PC-9 (cell line): ENCODE data around the gene CTNNA3. TPM values are rescaled to one million over a fixed set of nuclear protein-coding genes. Genes with fewer than 3 reads are reported as not detected.
"Not testable (repeated sequence)": the region's sequence is repeated elsewhere in the genome, so short reads cannot be mapped to it uniquely, and the experiment has no call there.

ENCODE experiments used
- BruUV-seq: library from RNA; stranded (reverse); fragments of 400-500 nt; replicated peaks from 2 replicates; lab custom pipeline; 2021; lab: Mats Ljungman, UMichigan
- CTCF ChIA-PET: fragments of 300-600 bp; sonication (Branson Sonifier 250); formaldehyde crosslinking; loops from one replicate; lab custom pipeline; 2022; ENCODE audit warnings: antibody characterized with exemption; lab: Charles Lee
- POLR2A ChIA-PET: fragments of 300-600 bp; sonication (Branson Sonifier 250); formaldehyde crosslinking; loops from one replicate; lab custom pipeline; 2022; ENCODE audit warnings: antibody characterized with exemption; ENCODE audit not compliant: unreplicated experiment; lab: Charles Lee
- DNase-seq, 2 experiments: peaks; one replicate each; pipeline versions ENCODE4 v3.0.0 to v3.0.0-alpha.2; 2015 to 2022; ENCODE audit warnings: mixed read lengths in 1 of 2
- H2AFZ ChIP-seq: fragments of 200-600 bp; sonication (generic); 2 replicates; pipeline ENCODE4 v1.8.1; 2017; ENCODE audit warnings: antibody characterized with exemption
- H3F3A ChIP-seq: fragments of 200-600 bp; sonication (generic); 2 replicates; pipeline ENCODE4 v1.8.1; 2017; ENCODE audit warnings: antibody characterized with exemption, mild to moderate bottlenecking, low read depth; ENCODE audit not compliant: insufficient read depth
- H3K27ac ChIP-seq: fragments of 200-600 bp; sonication (generic); 2 replicates; pipeline ENCODE4 v1.6.1; 2016; ENCODE audit warnings: mixed run types
- H3K27me3 ChIP-seq: fragments of 200-600 bp; sonication (generic); 2 replicates; pipeline ENCODE4 v1.6.1; 2016; ENCODE audit warnings: low read depth, mixed run types; ENCODE audit not compliant: insufficient read depth
- H3K36me3 ChIP-seq: fragments of 200-600 bp; sonication (generic); 2 replicates; pipeline ENCODE4 v1.6.1; 2016; ENCODE audit warnings: low read depth, mixed run types
- H3K4me1 ChIP-seq: fragments of 200-600 bp; sonication (generic); replicated peaks from 2 replicates; pipeline ENCODE4 v1.6.1; 2016; ENCODE audit warnings: mixed run types; ENCODE audit not compliant: insufficient read depth
- H3K4me2 ChIP-seq: fragments of 200-600 bp; sonication (generic); 2 replicates; pipeline ENCODE4 v1.6.1; 2017; ENCODE audit warnings: mixed run types
- H3K4me3 ChIP-seq: fragments of 200-600 bp; sonication (generic); 2 replicates; pipeline ENCODE4 v1.6.1; 2016; ENCODE audit warnings: mixed run types
- H3K79me2 ChIP-seq: fragments of 200-600 bp; sonication (generic); 2 replicates; pipeline ENCODE4 v1.6.1; 2017; ENCODE audit warnings: low read depth, mixed run types
- H3K9me2 ChIP-seq: fragments of 200-600 bp; sonication (generic); 2 replicates; pipeline ENCODE4 v1.8.1; 2017; ENCODE audit warnings: mild to moderate bottlenecking; ENCODE audit not compliant: insufficient read depth
- H3K9me3 ChIP-seq: fragments of 200-600 bp; sonication (generic); 2 replicates; pipeline ENCODE4 v1.8.1; 2016; ENCODE audit warnings: low read depth; ENCODE audit not compliant: insufficient read depth
- H4K20me1 ChIP-seq: fragments of 200-600 bp; sonication (generic); 2 replicates; pipeline ENCODE4 v1.8.1; 2017; ENCODE audit not compliant: insufficient read depth
- CTCF ChIP-seq: fragments of 200-600 bp; sonication (generic); conservative IDR thresholded peaks from 2 replicates; pipeline ENCODE4 v1.6.1; 2017; ENCODE audit warnings: mixed run types, antibody characterized with exemption, mild to moderate bottlenecking, moderate library complexity
- EZH2 ChIP-seq: fragments of 200-600 bp; sonication (generic); IDR thresholded peaks from 2 replicates; pipeline ENCODE4 v1.8.0; 2017; ENCODE audit warnings: antibody characterized with exemption, low read depth
- intact Hi-C: fragments of 100-400 bp; cut with micrococcal nuclease; formaldehyde crosslinking; loops from one replicate; pipeline ENCODE4 v1.10.0; 2022; ENCODE audit not compliant: unreplicated experiment
- total RNA-seq: library from RNA; stranded (reverse); gene quantifications from 2 replicates; pipeline ENCODE4 v1.2.3, GENCODE V29; 2021

CTNNA3 gene
- total RNA-seq, 1 experiment from 2014 or later = not detected

DNA sequence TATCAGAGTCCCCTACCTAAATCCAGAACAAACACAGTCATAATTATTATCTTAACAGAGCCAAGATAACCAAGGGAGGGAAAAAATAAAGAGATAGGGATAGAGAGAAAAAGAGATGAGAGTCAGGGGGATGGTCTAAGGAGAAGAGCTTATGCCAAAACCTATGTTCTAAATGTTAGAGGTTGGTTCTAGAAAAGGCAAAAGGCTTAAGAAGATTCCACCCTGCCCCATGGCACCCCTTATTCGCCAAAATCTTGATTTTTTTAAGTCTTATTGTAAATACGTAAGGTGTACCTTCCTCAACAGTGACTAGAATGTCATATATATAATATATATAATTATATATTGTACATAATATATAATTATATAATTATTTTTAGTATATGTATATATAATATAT, 29.6 kb upstream of the CTNNA3 start:
- H3K4me2 ChIP-seq = no peak overlapping the region
- CTCF ChIA-PET = no interaction called here
- H3K27me3 ChIP-seq = peaks cover 40% of the 10 kb centered on the region
- H4K20me1 ChIP-seq = no peaks in the 10 kb centered on the region
- no peaks in the 10 kb centered on the region for H3K9me3 ChIP-seq
- no peak for TF ChIP-seq CTCF
- H3K36me3 ChIP-seq = no peaks in the 10 kb centered on the region
- no TSS peak for BruUV-seq
- no peaks in the 10 kb centered on the region for H3K79me2 ChIP-seq
- POLR2A ChIA-PET = no interaction called here
- H3K4me3 ChIP-seq = no peak overlapping the region
- H2AFZ ChIP-seq = no peak overlapping the region
- H3K27ac ChIP-seq = no peak overlapping the region
- intact Hi-C loops = no loop called here
- no peaks in the 10 kb centered on the region for H3F3A ChIP-seq
- H3K4me1 ChIP-seq = no peaks in the 10 kb centered on the region
- no peak for DNase-seq
- no peaks in the 10 kb centered on the region for H3K9me2 ChIP-seq

- Histone ChIP-seq H3K79me2 (no peaks in the 10 kb centered on the region), H3K36me3 (no peaks in the 10 kb centered on the region), H3K27me3 (peaks cover 46% of the 10 kb centered on the region), H3F3A (no peaks in the 10 kb centered on the region), H3K27ac (no peak overlapping the region), H3K9me2 (no peaks in the 10 kb centered on the region), H3K9me3 (no peaks in the 10 kb centered on the region), H2AFZ (no peak overlapping the region), H3K4me3 (no peak overlapping the region), H3K4me2 (no peak overlapping the region), H4K20me1 (no peaks in the 10 kb centered on the region), H3K4me1 (no peaks in the 10 kb centered on the region)
- no peak for DNase-seq
- BruUV-seq = no TSS peak
- ChIA-PET CTCF (interaction anchor here (0.6 kb wide), 1 partner anchor 289 kb away, joined by 3 read pairs; no protein-coding TSS in a partner anchor), POLR2A (no interaction called here)
- TF ChIP-seq EZH2 (no peak), CTCF (no peak)
- intact Hi-C loops = no loop called here
These were observed 27.6 kb upstream of the CTNNA3 start for GRCh38 chr10:67723601-67724000.

GRCh38 chr10:67722113-67722512, 26.1 kb upstream of the CTNNA3 start:
- peaks cover 60% of the 10 kb centered on the region for H3K27me3 ChIP-seq
- no peak for TF ChIP-seq EZH2
- no peak for TF ChIP-seq CTCF
- CTCF ChIA-PET = no interaction called here
- H3K9me2 ChIP-seq = no peaks in the 10 kb centered on the region
- no peaks in the 10 kb centered on the region for H3K79me2 ChIP-seq
- no peaks in the 10 kb centered on the region for H4K20me1 ChIP-seq
- H3K9me3 ChIP-seq = no peaks in the 10 kb centered on the region
- no peak overlapping the region for H2AFZ ChIP-seq
- no peaks in the 10 kb centered on the region for H3K4me1 ChIP-seq
- no peak overlapping the region for H3K4me3 ChIP-seq
- no peak overlapping the region for H3K4me2 ChIP-seq
- no peak overlapping the region for H3K27ac ChIP-seq
- POLR2A ChIA-PET = no interaction called here
- no peak for DNase-seq
- no TSS peak for BruUV-seq
- H3K36me3 ChIP-seq = no peaks in the 10 kb centered on the region
- H3F3A ChIP-seq = no peaks in the 10 kb centered on the region
- intact Hi-C loops = no loop called here

DNA sequence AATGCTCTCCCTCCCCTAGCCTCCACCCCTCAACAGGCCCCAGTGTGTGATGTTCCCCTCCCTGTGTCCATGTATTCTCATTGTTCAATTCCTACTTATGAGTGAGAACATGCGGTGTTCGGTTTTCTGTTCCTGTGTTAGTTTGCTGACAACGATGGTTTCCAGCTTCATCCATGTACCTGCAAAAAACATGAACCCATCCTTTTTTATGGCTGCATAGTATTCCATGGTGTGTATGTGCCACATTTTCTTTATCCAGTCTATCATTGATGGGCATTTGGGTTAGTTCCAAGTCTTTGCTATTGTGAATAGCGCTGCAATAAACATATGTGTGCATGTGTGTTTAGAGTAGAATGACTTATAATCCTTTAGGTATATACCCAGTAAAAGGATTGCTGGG, 20.5 kb upstream of the CTNNA3 start:
- H2AFZ ChIP-seq, H3K27ac ChIP-seq, CTCF ChIA-PET, H3K4me1 ChIP-seq, H3F3A ChIP-seq, POLR2A ChIA-PET, H3K9me3 ChIP-seq, intact Hi-C loops, BruUV-seq, H3K4me2 ChIP-seq, H3K9me2 ChIP-seq, H3K4me3 ChIP-seq, H3K79me2 ChIP-seq, H4K20me1 ChIP-seq, DNase-seq, H3K36me3 ChIP-seq: not testable (repeated sequence)
- H3K27me3 ChIP-seq = peaks cover 29% of the 10 kb centered on the region
